Trophoblast cell (in vitro differentiated cells and primary cell): ENCODE results near the gene CHST15.

Source experiments
- DNase-seq, 2 donors: peaks; one replicate each; pipeline ENCODE4 v3.0.0-alpha.2; 2016
- H2AFZ ChIP-seq: 2 replicates; pipeline ENCODE4 v1.6.1; 2013; ENCODE audit warnings: low read length, moderate library complexity, mild to moderate bottlenecking; ENCODE audit not compliant: insufficient read depth, poor library complexity
- H2AK5ac ChIP-seq: 2 replicates; pipeline ENCODE4 v1.6.1; 2013; ENCODE audit warnings: mild to moderate bottlenecking, low read length
- H2BK120ac ChIP-seq: 2 replicates; pipeline ENCODE4 v1.6.1; 2013; ENCODE audit warnings: low read length, mild to moderate bottlenecking, moderate library complexity; ENCODE audit not compliant: insufficient read depth, poor library complexity
- H2BK12ac ChIP-seq: 2 replicates; pipeline ENCODE4 v1.6.1; 2013; ENCODE audit warnings: mild to moderate bottlenecking, low read length, moderate library complexity
- H2BK5ac ChIP-seq: 2 replicates; pipeline ENCODE4 v1.6.1; 2013; ENCODE audit warnings: low read length, low read depth, moderate library complexity, mild to moderate bottlenecking; ENCODE audit not compliant: poor library complexity
- H3K14ac ChIP-seq: 2 replicates; pipeline ENCODE4 v1.6.1; 2013; ENCODE audit warnings: mild to moderate bottlenecking, low read length
- H3K18ac ChIP-seq: 2 replicates; pipeline ENCODE4 v1.6.1; 2013; ENCODE audit warnings: mild to moderate bottlenecking, low read length
- H3K23ac ChIP-seq: 2 replicates; pipeline ENCODE4 v1.6.1; 2013; ENCODE audit warnings: low read length
- H3K27ac ChIP-seq: 2 replicates; pipeline ENCODE4 v1.5.1; 2013; ENCODE audit warnings: low read depth, mild to moderate bottlenecking, inconsistent platforms, low read length, moderate library complexity
- H3K27me3 ChIP-seq: 2 replicates; pipeline ENCODE4 v1.6.1; 2013; ENCODE audit warnings: inconsistent platforms, mild to moderate bottlenecking, low read length, moderate library complexity; ENCODE audit not compliant: insufficient read depth
- H3K36me3 ChIP-seq, 2 experiments: 1 replicate in 1 of 2; 2 replicates in 1 of 2; pipeline ENCODE4 v1.6.1; 2013; ENCODE audit warnings: low read length in 2 of 2, mild to moderate bottlenecking in 2 of 2, moderate library complexity in 1 of 2; ENCODE audit not compliant: insufficient read depth in 2 of 2, control insufficient read depth in 1 of 2
- H3K4ac ChIP-seq: 2 replicates; pipeline ENCODE4 v1.6.1; 2013; ENCODE audit warnings: low read depth, mild to moderate bottlenecking, low read length, moderate library complexity
- H3K4me1 ChIP-seq, 2 experiments: 1 replicate in 1 of 2; 2 replicates in 1 of 2; pipeline ENCODE4 v1.6.1; 2013; ENCODE audit warnings: low read length in 2 of 2, mild to moderate bottlenecking in 2 of 2, moderate library complexity in 1 of 2; ENCODE audit not compliant: insufficient read depth in 2 of 2, control insufficient read depth in 1 of 2
- H3K4me2 ChIP-seq: 2 replicates; pipeline ENCODE4 v1.6.1; 2013; ENCODE audit warnings: inconsistent platforms, mild to moderate bottlenecking, low read length, moderate library complexity
- H3K4me3 ChIP-seq: 2 replicates; pipeline ENCODE4 v1.5.1; 2013; ENCODE audit warnings: mild to moderate bottlenecking, low read depth, low read length, inconsistent platforms
- H3K79me1 ChIP-seq: one replicate; pipeline ENCODE4 v1.6.1; 2013; ENCODE audit warnings: low read length
- H3K79me2 ChIP-seq: 2 replicates; pipeline ENCODE4 v1.6.1; 2013; ENCODE audit warnings: low read length, mild to moderate bottlenecking; ENCODE audit not compliant: control insufficient read depth, insufficient read depth, poor library complexity
- H3K9ac ChIP-seq: 2 replicates; pipeline ENCODE4 v1.6.1; 2013; ENCODE audit warnings: mild to moderate bottlenecking, low read length
- H3K9me3 ChIP-seq: 2 replicates; pipeline ENCODE4 v1.6.1; 2013; ENCODE audit warnings: low read depth, mild to moderate bottlenecking, control low read depth, inconsistent platforms, low read length; ENCODE audit not compliant: insufficient read depth
- H4K12ac ChIP-seq: 2 replicates; pipeline ENCODE4 v1.6.1; 2013; ENCODE audit warnings: low read depth, mild to moderate bottlenecking, low read length, moderate library complexity
- H4K8ac ChIP-seq: 2 replicates; pipeline ENCODE4 v1.6.1; 2013; ENCODE audit warnings: low read depth, mild to moderate bottlenecking, low read length, moderate library complexity
- H4K91ac ChIP-seq: one replicate; pipeline ENCODE4 v1.6.1; 2013; ENCODE audit warnings: low read depth, mild to moderate bottlenecking, low read length, moderate library complexity
- WGBS: extraction: QIAGEN DNeasy Blood & Tissue Kit; methylation state at CpG from one replicate; pipeline ENCODE4 v1.1.7; 2013; ENCODE audit warnings: missing lambda C conversion rate; ENCODE audit not compliant: insufficient read length, insufficient coverage; ENCODE audit errors: extremely low coverage; 5-methylcytosine and 5-hydroxymethylcytosine counted together

The CHST15 gene

GRCh38 chr10:124027031-124027611 is 66.3 kb downstream of the CHST15 start:
- no peak overlapping the region for H3K4me2 ChIP-seq
- no peak overlapping the region for H3K18ac ChIP-seq
- no peaks in the 10 kb centered on the region for H3K79me1 ChIP-seq
- WGBS = no CpG with 5 or more reads among the region's 12 CpGs
- H2BK12ac ChIP-seq = no peak overlapping the region
- H4K91ac ChIP-seq = no peak overlapping the region
- no peak overlapping the region for H3K9ac ChIP-seq
- no peak overlapping the region for H4K8ac ChIP-seq
- H3K4me3 ChIP-seq = no peak overlapping the region
- no peak overlapping the region for H4K12ac ChIP-seq
- H2BK5ac ChIP-seq = no peak overlapping the region
- no peak overlapping the region for H3K14ac ChIP-seq
- H2BK120ac ChIP-seq = no peak overlapping the region
- DNase-seq = no peak
- no peaks in the 10 kb centered on the region for H3K4me1 ChIP-seq
- no peak overlapping the region for H3K23ac ChIP-seq
- H3K79me2 ChIP-seq = no peaks in the 10 kb centered on the region
- no peaks in the 10 kb centered on the region for H3K9me3 ChIP-seq
- no peaks in the 10 kb centered on the region for H3K27me3 ChIP-seq
- no peak overlapping the region for H2AFZ ChIP-seq
- H3K36me3 ChIP-seq = no peaks in the 10 kb centered on the region
- H2AK5ac ChIP-seq = no peak overlapping the region
- no peak overlapping the region for H3K27ac ChIP-seq
- no peak overlapping the region for H3K4ac ChIP-seq

GRCh38 chr10:124026589-124026939 is 66.8 kb downstream of the CHST15 start:
- Histone ChIP-seq H3K79me1 (no peaks in the 10 kb centered on the region), H2AFZ (no peak overlapping the region), H3K9ac (no peak overlapping the region), H3K27me3 (no peaks in the 10 kb centered on the region), H4K91ac (no peak overlapping the region), H2BK5ac (no peak overlapping the region), H2BK12ac (no peak overlapping the region), H3K4ac (no peak overlapping the region), H3K27ac (no peak overlapping the region), H2BK120ac (no peak overlapping the region), H4K8ac (no peak overlapping the region), H3K9me3 (no peaks in the 10 kb centered on the region), H4K12ac (no peak overlapping the region), H3K23ac (no peak overlapping the region), H3K18ac (no peak overlapping the region), H3K14ac (no peak overlapping the region), H3K36me3 (no peaks in the 10 kb centered on the region), H3K79me2 (no peaks in the 10 kb centered on the region), H3K4me1 (no peaks in the 10 kb centered on the region), H3K4me3 (no peak overlapping the region), H2AK5ac (no peak overlapping the region), H3K4me2 (no peak overlapping the region)
- no peak for DNase-seq
- WGBS = no CpG with 5 or more reads among the region's 10 CpGs

GRCh38 chr10:124025660-124026588 is 67.5 kb downstream of the CHST15 start:
- Histone ChIP-seq H3K4me1 (peaks cover 0 to 2% of the 10 kb centered on the region in 2 experiments), H3K27ac (no peak overlapping the region), H2AK5ac (no peak overlapping the region), H4K8ac (no peak overlapping the region), H3K79me1 (no peaks in the 10 kb centered on the region), H4K12ac (no peak overlapping the region), H2BK12ac (no peak overlapping the region), H2BK120ac (no peak overlapping the region), H3K36me3 (no peaks in the 10 kb centered on the region), H3K14ac (no peak overlapping the region), H3K79me2 (no peaks in the 10 kb centered on the region), H2AFZ (no peak overlapping the region), H4K91ac (no peak overlapping the region), H3K4ac (no peak overlapping the region), H2BK5ac (no peak overlapping the region), H3K9ac (no peak overlapping the region), H3K27me3 (no peaks in the 10 kb centered on the region), H3K4me3 (no peak overlapping the region), H3K9me3 (no peaks in the 10 kb centered on the region), H3K23ac (no peak overlapping the region), H3K18ac (no peak overlapping the region), H3K4me2 (no peak overlapping the region)
- WGBS = no CpG with 5 or more reads among the region's 13 CpGs
- peak in 1 of 2 donors; percentile 42 for DNase-seq

GRCh38 chr10:124025152-124025551 is 68.2 kb downstream of the CHST15 start:
- H3K36me3 ChIP-seq = no peaks in the 10 kb centered on the region
- no peak overlapping the region for H3K4me3 ChIP-seq
- no peak overlapping the region for H2BK5ac ChIP-seq
- H3K4me1 ChIP-seq = peaks cover 0 to 2% of the 10 kb centered on the region in 2 experiments
- H2AK5ac ChIP-seq = no peak overlapping the region
- no peak overlapping the region for H3K4ac ChIP-seq
- H3K79me1 ChIP-seq = no peaks in the 10 kb centered on the region
- H3K79me2 ChIP-seq = no peaks in the 10 kb centered on the region
- no peak overlapping the region for H3K18ac ChIP-seq
- no peak overlapping the region for H3K27ac ChIP-seq
- WGBS = no CpG with 5 or more reads among the region's 5 CpGs
- no peak overlapping the region for H4K12ac ChIP-seq
- no peak overlapping the region for H3K9ac ChIP-seq
- no peak overlapping the region for H3K23ac ChIP-seq
- H2BK120ac ChIP-seq = no peak overlapping the region
- no peak overlapping the region for H4K91ac ChIP-seq
- DNase-seq = no peak
- H3K27me3 ChIP-seq = no peaks in the 10 kb centered on the region
- no peak overlapping the region for H3K14ac ChIP-seq
- H4K8ac ChIP-seq = no peak overlapping the region
- H2AFZ ChIP-seq = no peak overlapping the region
- no peaks in the 10 kb centered on the region for H3K9me3 ChIP-seq
- H2BK12ac ChIP-seq = no peak overlapping the region
- H3K4me2 ChIP-seq = no peak overlapping the region
